NOMO-1 treated with dmso at 0.1 percent for 144 hours (cell line): Measurements from ENCODE around the gene SBK3.
"Not testable (repeated sequence)": the region's sequence is repeated elsewhere in the genome, so short reads cannot be mapped to it uniquely, and the experiment has no call there.

Source experiments
- DNase-seq: peaks from one replicate; lab custom pipeline; 2025; ENCODE audit not compliant: unreplicated experiment; lab: John Stamatoyannopoulos, UW

The SBK3 gene

GRCh38 chr19:55545443-55545842, at the start of gene SBK3:
Gene SBK3, minus strand, starts transcription at chr19:55545543. Its CDS starts 0 bp downstream, at chr19:55545543.
- DNase-seq = no peak

GRCh38 chr19:55593096-55593772, 47.9 kb upstream of the SBK3 start:
- no peak for DNase-seq

- no peak for DNase-seq
Observed at GRCh38 chr19:55592391-55593090, 47.2 kb upstream of the SBK3 start.

GRCh38 chr19:55591555-55591954, 46.2 kb upstream of the SBK3 start:
- no peak for DNase-seq

GRCh38 chr19:55590617-55591016, 45.3 kb upstream of the SBK3 start:
- no peak for DNase-seq

GRCh38 chr19:55590109-55590508, 44.8 kb upstream of the SBK3 start:
- no peak for DNase-seq

- DNase-seq = no peak
Observed at GRCh38 chr19:55588738-55589137, 43.4 kb upstream of the SBK3 start.

GRCh38 chr19:55586976-55587668, 41.8 kb upstream of the SBK3 start:
- DNase-seq = peak; percentile 55

- no peak for DNase-seq
Observed at GRCh38 chr19:55585658-55586339, 40.5 kb upstream of the SBK3 start.

GRCh38 chr19:55584871-55585270, 39.5 kb upstream of the SBK3 start:
- no peak for DNase-seq

- DNase-seq = not testable (repeated sequence)
Observed at GRCh38 chr19:55583897-55584296, 38.6 kb upstream of the SBK3 start.

GRCh38 chr19:55582284-55582683, 36.9 kb upstream of the SBK3 start:
- not testable (repeated sequence) for DNase-seq

GRCh38 chr19:55581823-55582223, 36.5 kb upstream of the SBK3 start:
- no peak for DNase-seq

- no peak for DNase-seq
Observed at GRCh38 chr19:55581145-55581822, 35.9 kb upstream of the SBK3 start.

- DNase-seq = peak; percentile 64
Observed at GRCh38 chr19:55580628-55581144, 35.3 kb upstream of the SBK3 start, which contains the start of gene ZNF579. Gene ZNF579, minus strand, starts transcription at chr19:55580848. Its CDS starts 1,209 bp downstream, at chr19:55579639.

GRCh38 chr19:55579766-55580621, 34.7 kb upstream of the SBK3 start:
- no peak for DNase-seq

GRCh38 chr19:55578761-55579747, 33.7 kb upstream of the SBK3 start:
- DNase-seq = no peak

- DNase-seq = no peak
Observed at GRCh38 chr19:55578031-55578760, 32.9 kb upstream of the SBK3 start.
